Measurements from ENCODE around the gene C1QTNF2.

The C1QTNF2 gene

GRCh38 chr5:160369990-160370712, at the start of gene C1QTNF2:
TSS of gene C1QTNF2 (minus strand) at chr5:160370626. CDS start at chr5:160355011, 15,615 bp downstream.
- peak within 1 kb of the TSS; percentile 48 to 61 for H3K4me3 ChIP-seq (replicated peaks in 1 of 2; ENCODE audit: low read depth in 2 of 2, low read length in 2 of 2)
- peak; percentile 57 to 68 for DNase-seq (ENCODE audit: low read depth in 2 of 2)

DNA sequence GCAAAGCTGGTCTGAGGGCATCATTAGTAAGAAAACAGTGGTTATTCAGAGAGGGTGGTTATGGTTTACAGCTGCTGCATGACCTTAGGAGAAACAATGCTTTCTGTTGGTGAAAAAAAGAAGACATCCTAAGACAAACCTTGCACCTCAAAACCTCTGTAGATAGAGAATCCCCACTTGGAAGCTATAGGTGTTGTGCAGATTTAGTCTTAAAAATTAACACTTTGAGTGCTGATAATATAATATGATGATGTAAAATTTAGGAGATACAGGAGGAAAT, 49.8 kb upstream of the C1QTNF2 start:
- no peak overlapping the region for H3K4me3 ChIP-seq (replicated peaks in 1 of 2; ENCODE audit: low read depth in 2 of 2, low read length in 2 of 2)
- no peak for DNase-seq (ENCODE audit: low read depth in 2 of 2)
- TF ChIP-seq CTCF (IDR thresholded peaks at IDR 0.05; ENCODE audit: low read depth, low read length), result no peak

More at GRCh38 chr5:160369990-160370712, at the start of gene C1QTNF2:
- no peak for TF ChIP-seq CTCF (IDR thresholded peaks at IDR 0.05; ENCODE audit: low read depth, low read length)

DNA sequence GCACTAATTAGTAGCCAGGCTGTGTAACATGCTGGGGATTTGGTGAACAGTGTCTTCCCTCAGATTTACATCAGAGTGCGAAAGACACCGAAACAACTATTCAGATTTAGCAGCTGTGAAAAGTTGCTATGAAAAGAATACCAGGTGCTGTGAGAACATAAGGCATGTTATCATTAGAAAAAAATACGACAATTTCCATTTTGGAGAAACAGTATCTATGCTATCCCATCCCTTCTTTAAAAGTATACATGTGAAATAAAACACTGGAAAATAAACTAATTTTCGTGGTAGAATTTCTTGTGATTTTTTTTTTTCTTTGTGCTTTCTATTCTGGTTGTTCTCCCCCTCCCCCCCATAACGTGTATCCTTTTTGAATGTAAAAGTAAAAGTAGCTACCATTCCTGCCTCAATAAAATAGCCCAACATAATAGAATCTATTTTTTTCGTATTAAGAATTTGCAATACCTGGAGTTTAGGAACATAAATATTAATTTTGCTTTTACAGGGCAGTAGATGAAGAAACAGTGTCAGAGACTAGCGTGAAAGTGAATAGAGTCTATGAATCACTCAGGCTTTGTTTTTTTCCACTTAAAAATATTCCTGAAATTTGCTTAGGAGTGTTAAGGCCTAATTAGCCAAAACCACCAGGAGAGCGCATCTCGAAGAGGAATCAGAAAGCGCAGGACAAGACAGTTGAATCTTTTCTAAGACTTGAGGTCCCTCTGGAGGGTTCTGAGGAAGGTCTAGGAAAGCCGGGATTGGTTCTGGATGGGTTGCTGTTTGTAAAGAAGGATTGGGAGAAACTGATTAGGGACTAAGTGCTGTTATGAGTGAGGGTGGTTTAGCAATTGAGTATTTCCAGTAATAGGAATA, 49.3 kb upstream of the C1QTNF2 start:
- H3K4me3 ChIP-seq (replicated peaks in 1 of 2; ENCODE audit: low read depth in 2 of 2, low read length in 2 of 2), result peak overlapping the region; percentile 89 to 96
- TF ChIP-seq CTCF (IDR thresholded peaks at IDR 0.05; ENCODE audit: low read depth, low read length), result no peak
- DNase-seq (ENCODE audit: low read depth in 2 of 2), result no peak

- peak; percentile 98 for DNase-seq (ENCODE audit: low read depth in 2 of 2)
- TF ChIP-seq CTCF (IDR thresholded peaks at IDR 0.05; ENCODE audit: low read depth, low read length), result no peak
These were observed 48.4 kb upstream of the C1QTNF2 start, which contains the start of gene SLU7 for GRCh38 chr5:160418561-160419457. TSS of gene SLU7 (minus strand) at chr5:160419081. CDS start at chr5:160415294, 3,787 bp downstream.

GRCh38 chr5:160399402-160400353, 29.3 kb upstream of the C1QTNF2 start, which contains the start of gene FAM200C:
TSS of gene FAM200C (minus strand) at chr5:160400054. CDS start at chr5:160395490, 4,564 bp downstream.
- peak within 1 kb of the TSS; percentile 70 to 72 for H3K4me3 ChIP-seq (replicated peaks in 1 of 2; ENCODE audit: low read depth in 2 of 2, low read length in 2 of 2)
- TF ChIP-seq CTCF (IDR thresholded peaks at IDR 0.05; ENCODE audit: low read depth, low read length), result no peak
- peak; percentile 96 to 97 for DNase-seq (ENCODE audit: low read depth in 2 of 2)

More at GRCh38 chr5:160418561-160419457, 48.4 kb upstream of the C1QTNF2 start, which contains the start of gene SLU7:
- H3K4me3 ChIP-seq (replicated peaks in 1 of 2; ENCODE audit: low read depth in 2 of 2, low read length in 2 of 2), result peak within 1 kb of the TSS; percentile 89 to 96

Measured in cardiac fibroblast (primary cell).